Posterior cingulate gyrus (tissue), 11 donors: Measurements from ENCODE around the gene IBTK.
"Not testable (repeated sequence)": the region's sequence is repeated elsewhere in the genome, so short reads cannot be mapped to it uniquely, and the experiment has no call there.

Source experiments
- DNase-seq, 10 donors: peaks; one replicate each; pipeline versions ENCODE4 v3.0.0 to v3.0.0-alpha.2; 2020 to 2021; ENCODE audit warnings: mixed read lengths in 3 of 10
- intact Hi-C: fragments of 100-400 bp; cut with DNase I; formaldehyde crosslinking; loops from one replicate; pipeline ENCODE4 v1.15.1; 2023

IBTK gene

GRCh38 chr6:82131441-82131840, 116.1 kb downstream of the IBTK start:
- intact Hi-C loops, result no loop called here
- no peak for DNase-seq

GRCh38 chr6:82129797-82130196, 117.7 kb downstream of the IBTK start:
- intact Hi-C loops, result no loop called here
- peak in 1 of 10 donors; percentile 25 for DNase-seq

GRCh38 chr6:82128973-82129372, 118.6 kb downstream of the IBTK start:
- DNase-seq, intact Hi-C loops: not testable (repeated sequence)

GRCh38 chr6:82123632-82124031, 123.9 kb downstream of the IBTK start:
- DNase-seq, result peak in 1 of 10 donors; percentile 44
- intact Hi-C loops, result no loop called here
